ENCODE data around the gene MON2. TPM values are rescaled to one million over a fixed set of nuclear protein-coding genes. Genes with fewer than 3 reads are reported as not detected.
"Not testable (repeated sequence)": the region's sequence is repeated elsewhere in the genome, so short reads cannot be mapped to it uniquely, and the experiment has no call there.

The MON2 gene
- total and polyA plus RNA-seq, 10 of the 15 experiments (the other 5 are each of a cell fraction or from before 2014, with no cell fraction given), result 5.4 to 34.3 (median 23.4) TPM

DNA sequence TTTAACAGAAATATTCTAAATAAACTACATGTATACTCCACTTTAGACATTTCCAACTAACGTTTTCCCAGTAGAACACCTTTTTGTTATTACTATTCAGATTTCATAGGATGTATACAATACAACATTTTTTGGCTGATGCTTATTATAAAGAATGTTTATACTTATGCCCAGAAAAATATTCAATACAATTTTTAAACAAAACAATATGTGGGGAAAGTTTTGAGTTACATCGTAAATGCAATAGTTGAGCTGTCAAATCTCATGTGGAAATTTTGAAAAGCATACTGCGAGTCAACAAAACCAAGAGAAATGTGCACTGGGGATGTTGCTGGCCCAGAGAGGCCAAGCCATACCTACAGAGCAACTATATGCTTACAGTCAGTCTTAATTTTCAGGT is 18.2 kb upstream of the MON2 start:
- POLR2A ChIA-PET, result no interaction called here
- Histone ChIP-seq H3K4me1 (ENCODE audit: control insufficient read depth, insufficient read depth, low read length) (no peaks in the 10 kb centered on the region), H3K9ac (ENCODE audit: control insufficient read depth, insufficient read depth, low read length) (no peak overlapping the region), H4K20me1 (ENCODE audit: control insufficient read depth, insufficient read depth) (no peaks in the 10 kb centered on the region), H2AFZ (ENCODE audit: control insufficient read depth, low read depth, low read length) (no peak overlapping the region), H3K4me2 (ENCODE audit: control insufficient read depth, insufficient read depth) (no peak overlapping the region), H3K79me2 (ENCODE audit: control insufficient read depth, insufficient read depth, low read length) (no peaks in the 10 kb centered on the region), H3K36me3 (ENCODE audit: control insufficient read depth in 2 of 2, insufficient read depth in 2 of 2, low read length in 1 of 2) (no peaks in the 10 kb centered on the region), H3K4me3 (no peak overlapping the region), H3K27me3 (replicated peaks in 1 of 2; ENCODE audit: control insufficient read depth in 2 of 2, insufficient read depth in 2 of 2, low read length in 1 of 2) (no peaks in the 10 kb centered on the region), H3K27ac (ENCODE audit: control insufficient read depth, insufficient read depth) (no peak overlapping the region), H3K9me3 (replicated peaks; ENCODE audit: control insufficient read depth, insufficient read depth, low read length) (no peaks in the 10 kb centered on the region; the same call in 2 of the 3 replicates)
- no TSS peak for BruUV-seq (replicated peaks)
- intact Hi-C loops (cut with micrococcal nuclease; ENCODE audit: unreplicated experiment) (no loop called here), in situ Hi-C loops (cut with MboI) (loop anchor here (25.0 kb wide), 1 partner anchor 614 kb away; no protein-coding TSS in a partner anchor)
- no peak for DNase-seq (ENCODE audit: low read depth, low spot score)
- CTCF ChIA-PET, result interaction anchor here (1.0 to 2.8 kb wide), 3 partner anchors 10 to 133 kb away, joined by 3 to 13 read pairs (median 4); no protein-coding TSS in a partner anchor
- SMC1A ChIA-PET (ENCODE audit: uncharacterized antibody, unreplicated experiment), result interaction anchor here (0.6 kb wide), 2 partner anchors 10 to 1008 kb away, joined by 3 read pairs; no protein-coding TSS in a partner anchor
- FAIRE-seq, result no peak
- RAD21 ChIA-PET (ENCODE audit: unreplicated experiment), result no interaction called here
- ATAC-seq, result no peak
- WGBS (ENCODE audit: insufficient coverage, insufficient replicate concordance, low lambda C conversion rate, missing lambda C conversion rate), result 14% methylated on average over 3 of the region's 3 CpGs
- TF ChIP-seq ESRRA (IDR thresholded peaks at IDR 0.05; ENCODE audit: low read length), result no peak
- TF ChIP-seq RAD21 (IDR thresholded peaks at IDR 0.05; ENCODE audit: insufficient read depth, low read depth, low read length), result no peak
- TF ChIP-seq, protein P1, sequence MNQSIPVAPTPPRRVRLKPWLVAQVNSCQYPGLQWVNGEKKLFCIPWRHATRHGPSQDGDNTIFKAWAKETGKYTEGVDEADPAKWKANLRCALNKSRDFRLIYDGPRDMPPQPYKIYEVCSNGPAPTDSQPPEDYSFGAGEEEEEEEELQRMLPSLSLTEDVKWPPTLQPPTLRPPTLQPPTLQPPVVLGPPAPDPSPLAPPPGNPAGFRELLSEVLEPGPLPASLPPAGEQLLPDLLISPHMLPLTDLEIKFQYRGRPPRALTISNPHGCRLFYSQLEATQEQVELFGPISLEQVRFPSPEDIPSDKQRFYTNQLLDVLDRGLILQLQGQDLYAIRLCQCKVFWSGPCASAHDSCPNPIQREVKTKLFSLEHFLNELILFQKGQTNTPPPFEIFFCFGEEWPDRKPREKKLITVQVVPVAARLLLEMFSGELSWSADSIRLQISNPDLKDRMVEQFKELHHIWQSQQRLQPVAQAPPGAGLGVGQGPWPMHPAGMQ (IDR thresholded peaks at IDR 0.05; ENCODE audit: borderline replicate concordance), result no peak
- TF ChIP-seq RAD51 (IDR thresholded peaks at IDR 0.05), result no peak
- TF ChIP-seq STAT3 (IDR thresholded peaks at IDR 0.05; ENCODE audit: low read depth, low read length), result no peak
- TF ChIP-seq NBN (IDR thresholded peaks at IDR 0.05), result no peak
- TF ChIP-seq PAX5 (IDR thresholded peaks at IDR 0.05; ENCODE audit: borderline replicate concordance, low read depth, low read length), result no peak

DNA sequence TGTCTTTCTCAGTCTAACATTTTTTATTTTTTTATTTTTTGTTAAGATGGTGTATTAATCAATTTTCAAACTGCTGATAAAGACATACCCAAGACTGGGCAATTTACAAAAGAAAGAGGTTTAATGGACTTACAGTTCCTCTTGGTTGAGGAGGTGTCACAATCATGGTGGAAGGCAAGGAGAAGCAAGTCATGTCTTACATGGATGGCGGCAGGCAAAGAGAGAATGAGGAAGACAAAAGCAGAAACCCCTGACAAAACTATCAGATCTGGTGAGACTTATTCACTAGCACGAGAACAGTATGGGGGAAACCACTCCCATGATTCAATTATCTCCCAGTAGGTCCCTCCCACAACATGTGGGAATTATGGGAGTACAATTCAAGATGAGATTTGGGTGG is 11.2 kb upstream of the MON2 start:
- H3K4me3 ChIP-seq; BruUV-seq (replicated peaks); H3K4me2 ChIP-seq (ENCODE audit: control insufficient read depth, insufficient read depth); H3K9ac ChIP-seq (ENCODE audit: control insufficient read depth, insufficient read depth, low read length); H3K4me1 ChIP-seq (ENCODE audit: control insufficient read depth, insufficient read depth, low read length); FAIRE-seq; H3K79me2 ChIP-seq (ENCODE audit: control insufficient read depth, insufficient read depth, low read length); H3K27ac ChIP-seq (ENCODE audit: control insufficient read depth, insufficient read depth); intact Hi-C loops (cut with micrococcal nuclease; ENCODE audit: unreplicated experiment); H3K36me3 ChIP-seq (ENCODE audit: control insufficient read depth in 2 of 2, insufficient read depth in 2 of 2, low read length in 1 of 2); POLR2A ChIA-PET; H3K9me3 ChIP-seq (replicated peaks; ENCODE audit: control insufficient read depth, insufficient read depth, low read length); H3K27me3 ChIP-seq (replicated peaks in 1 of 2; ENCODE audit: control insufficient read depth in 2 of 2, insufficient read depth in 2 of 2, low read length in 1 of 2); ATAC-seq; in situ Hi-C loops (cut with MboI); RAD21 ChIA-PET (ENCODE audit: unreplicated experiment); H4K20me1 ChIP-seq (ENCODE audit: control insufficient read depth, insufficient read depth); H2AFZ ChIP-seq (ENCODE audit: control insufficient read depth, low read depth, low read length); DNase-seq (ENCODE audit: low read depth, low spot score): not testable (repeated sequence)
- SMC1A ChIA-PET (ENCODE audit: uncharacterized antibody, unreplicated experiment), result interaction anchor here (1.1 to 2.2 kb wide), 2 partner anchors 17 to 339 kb away, joined by 3 to 5 read pairs; no protein-coding TSS in a partner anchor
- 38% methylated on average over 2 of the region's 2 CpGs for WGBS (ENCODE audit: insufficient coverage, insufficient replicate concordance, low lambda C conversion rate, missing lambda C conversion rate)
- CTCF ChIA-PET, result interaction anchor here (1.2 kb wide), 1 partner anchor 14 kb away, joined by 3 read pairs; no protein-coding TSS in a partner anchor
